Measurements from ENCODE around the gene LMX1B. TPM values are rescaled to one million over a fixed set of nuclear protein-coding genes. Genes with fewer than 3 reads are reported as not detected.

The LMX1B gene
- total RNA-seq, 1 experiment from 2014 or later: 11.3 TPM

DNA sequence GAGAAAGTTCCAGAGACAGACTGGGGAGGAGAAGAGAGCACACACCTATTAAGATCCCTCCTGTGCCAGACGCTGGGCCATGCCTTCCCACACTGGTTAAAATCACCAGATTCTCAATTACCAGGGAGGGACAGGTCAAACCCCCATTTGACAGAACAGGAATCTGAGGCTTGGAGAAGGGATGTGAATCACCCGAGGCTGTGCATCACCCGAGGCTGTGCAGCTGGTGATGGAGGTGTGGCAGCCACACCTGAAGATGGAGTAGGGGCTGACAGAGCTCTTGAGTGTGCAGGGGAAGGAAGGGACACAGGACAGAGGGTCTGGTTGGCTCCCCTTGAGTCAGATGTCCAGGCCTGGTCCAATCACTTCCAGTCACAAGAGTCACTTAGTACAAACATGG lies 70.6 kb downstream of the LMX1B start:
- BruUV-seq (replicated peaks): no TSS peak
- Histone ChIP-seq H3K4me3 (replicated peaks in 1 of 2; ENCODE audit: low read depth in 1 of 2, low read length in 2 of 2) (no peak overlapping the region), H3K4me2 (ENCODE audit: low read length) (no peak overlapping the region), H3K9ac (ENCODE audit: low read length) (no peak overlapping the region), H3K27me3 (ENCODE audit: insufficient read depth, low read length) (no peaks in the 10 kb centered on the region), H3K9me2 (ENCODE audit: insufficient read depth) (no peaks in the 10 kb centered on the region), H2AFZ (ENCODE audit: low read depth, low read length, poor library complexity, severe bottlenecking) (no peak overlapping the region), H3K27ac (ENCODE audit: low read depth, low read length) (no peak overlapping the region), H3K4me1 (ENCODE audit: control insufficient read depth in 1 of 2, insufficient read depth in 2 of 2, low read length in 2 of 2) (peaks cover 0 to 3% of the 10 kb centered on the region in 2 experiments; a peak in 1 of 4 replicates), H4K20me1 (ENCODE audit: insufficient read depth) (no peaks in the 10 kb centered on the region), H3K9me3 (ENCODE audit: control insufficient read depth in 1 of 2, insufficient read depth in 1 of 2, low read depth in 1 of 2, low read length in 2 of 2) (no peaks in the 10 kb centered on the region), H3K36me3 (ENCODE audit: control insufficient read depth in 1 of 2, insufficient read depth in 2 of 2, low read length in 2 of 2) (no peaks in the 10 kb centered on the region), H3K79me2 (ENCODE audit: insufficient read depth, low read length) (no peaks in the 10 kb centered on the region)
- DNase-seq (ENCODE audit: low read depth, low spot score) (no peak), ATAC-seq (no peak)
- ChIA-PET RAD21 (ENCODE audit: low non-redundant PET in 1 of 2, low total read pairs in 2 of 2, uncharacterized antibody in 2 of 2, unreplicated experiment in 2 of 2) (no interaction called here), CTCF (no interaction called here), POLR2A (no interaction called here)
- TF ChIP-seq ZNF274 (IDR thresholded peaks at IDR 0.05; ENCODE audit: low read depth, low read length) (no peak), SRF (IDR thresholded peaks at IDR 0.05; ENCODE audit: low read depth) (no peak), ZBTB33 (IDR thresholded peaks at IDR 0.05; ENCODE audit: extremely low read depth, insufficient replicate concordance, low read length) (no peak), CBX3 (IDR thresholded peaks at IDR 0.05; ENCODE audit: low read depth) (no peak), EZH2phosphoT487 (IDR thresholded peaks at IDR 0.05; ENCODE audit: borderline replicate concordance) (no peak), ZFX (IDR thresholded peaks at IDR 0.05) (no peak), EZH2 (IDR thresholded peaks at IDR 0.05) (no peak), TCF7L2 (IDR thresholded peaks at IDR 0.05; ENCODE audit: borderline replicate concordance, extremely low read depth, insufficient read depth, insufficient read length) (no peak), SP1 (IDR thresholded peaks at IDR 0.05; ENCODE audit: low read depth) (no peak), RAD21 (IDR thresholded peaks at IDR 0.05; ENCODE audit: low read depth) (no peak), EGR1 (IDR thresholded peaks at IDR 0.05; ENCODE audit: low read depth) (no peak), YY1 (IDR thresholded peaks at IDR 0.05; ENCODE audit: extremely low read depth, insufficient replicate concordance, low read depth, low read length) (no peak), FOSL1 (IDR thresholded peaks at IDR 0.05; ENCODE audit: low read depth) (no peak), POLR2AphosphoS5 (IDR thresholded peaks at IDR 0.05; ENCODE audit: low read depth, low read length) (no peak), MAX (IDR thresholded peaks at IDR 0.05) (no peak)
- TF ChIP-seq, protein P1, sequence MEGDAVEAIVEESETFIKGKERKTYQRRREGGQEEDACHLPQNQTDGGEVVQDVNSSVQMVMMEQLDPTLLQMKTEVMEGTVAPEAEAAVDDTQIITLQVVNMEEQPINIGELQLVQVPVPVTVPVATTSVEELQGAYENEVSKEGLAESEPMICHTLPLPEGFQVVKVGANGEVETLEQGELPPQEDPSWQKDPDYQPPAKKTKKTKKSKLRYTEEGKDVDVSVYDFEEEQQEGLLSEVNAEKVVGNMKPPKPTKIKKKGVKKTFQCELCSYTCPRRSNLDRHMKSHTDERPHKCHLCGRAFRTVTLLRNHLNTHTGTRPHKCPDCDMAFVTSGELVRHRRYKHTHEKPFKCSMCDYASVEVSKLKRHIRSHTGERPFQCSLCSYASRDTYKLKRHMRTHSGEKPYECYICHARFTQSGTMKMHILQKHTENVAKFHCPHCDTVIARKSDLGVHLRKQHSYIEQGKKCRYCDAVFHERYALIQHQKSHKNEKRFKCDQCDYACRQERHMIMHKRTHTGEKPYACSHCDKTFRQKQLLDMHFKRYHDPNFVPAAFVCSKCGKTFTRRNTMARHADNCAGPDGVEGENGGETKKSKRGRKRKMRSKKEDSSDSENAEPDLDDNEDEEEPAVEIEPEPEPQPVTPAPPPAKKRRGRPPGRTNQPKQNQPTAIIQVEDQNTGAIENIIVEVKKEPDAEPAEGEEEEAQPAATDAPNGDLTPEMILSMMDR (IDR thresholded peaks at IDR 0.05 in 2 of 3, conservative IDR thresholded peaks at IDR 0.05 in 1 of 3; ENCODE audit: borderline replicate concordance in 1 of 3, insufficient read depth in 1 of 3, low read depth in 2 of 3, low read length in 2 of 3): no peak
- TF ChIP-seq, protein P2, sequence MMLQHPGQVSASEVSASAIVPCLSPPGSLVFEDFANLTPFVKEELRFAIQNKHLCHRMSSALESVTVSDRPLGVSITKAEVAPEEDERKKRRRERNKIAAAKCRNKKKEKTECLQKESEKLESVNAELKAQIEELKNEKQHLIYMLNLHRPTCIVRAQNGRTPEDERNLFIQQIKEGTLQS (IDR thresholded peaks at IDR 0.05): no peak
- intact Hi-C loops (cut with micrococcal nuclease): no loop called here

Data from HCT116 (cell line).